HEK293 (cell line): ENCODE data around the gene ART1.

Source experiments
- CTCF ChIA-PET: fragments of 350-600 bp; formaldehyde crosslinking; extraction: SDS; loops from one replicate; lab custom pipeline; 2021; ENCODE audit warnings: antibody characterized with exemption; lab: Yijun Ruan, JAX
- POLR2A ChIA-PET: fragments of 300-600 bp; formaldehyde crosslinking; extraction: SDS; loops from one replicate; lab custom pipeline; 2020; ENCODE audit warnings: antibody characterized with exemption, inconsistent platforms; lab: Yijun Ruan, JAX
- H3K27ac ChIP-seq: fragments of 200-500 bp; sonication (Bioruptor generic); 2 replicates; pipeline ENCODE4 v1.5.1; 2014; ENCODE audit warnings: low read depth, low read length, control low read depth, inconsistent platforms; ENCODE audit errors: extremely low read depth
- H3K36me3 ChIP-seq, 2 experiments: fragments of 200-500 bp in 1 of 2; sonication (Bioruptor generic) in 1 of 2; 1 replicate in 1 of 2; 2 replicates in 1 of 2; pipeline ENCODE4 v1.5.1; 2014 to 2017; ENCODE audit warnings: inconsistent platforms in 2 of 2, low read length in 2 of 2; ENCODE audit not compliant: control insufficient read depth in 2 of 2, insufficient read depth in 1 of 2
- H3K4me1 ChIP-seq: fragments of 200-500 bp; sonication (Bioruptor generic); 2 replicates; pipeline ENCODE4 v1.5.1; 2014; ENCODE audit warnings: mild to moderate bottlenecking, low read length, inconsistent platforms; ENCODE audit not compliant: control insufficient read depth, insufficient read depth
- H3K4me3 ChIP-seq: 2 replicates; pipeline ENCODE4 v1.5.1; 2011; ENCODE audit warnings: low read depth, mild to moderate bottlenecking, control low read depth, low read length, moderate library complexity
- H3K9me3 ChIP-seq: fragments of 200-500 bp; sonication (Bioruptor generic); 2 replicates; pipeline ENCODE4 v1.5.1; 2014; ENCODE audit warnings: low read depth, low read length, inconsistent platforms; ENCODE audit not compliant: control insufficient read depth, insufficient read depth
- GLI2 ChIP-seq: fragments of 450-650 bp; formaldehyde crosslinking; IDR thresholded peaks from 2 replicates; pipeline ENCODE4; 2017; ENCODE audit warnings: missing biosample characterization, missing genetic modification characterization, low read depth, borderline replicate concordance
- KLF9 ChIP-seq: fragments of 450-650 bp; formaldehyde crosslinking; IDR thresholded peaks from 2 replicates; pipeline ENCODE4 v1.5.1; 2016; ENCODE audit warnings: missing biosample characterization, missing genetic modification characterization, low read depth
- SETDB1 ChIP-seq: IDR thresholded peaks from one replicate; pipeline ENCODE4 v1.6.1; 2017; ENCODE audit warnings: mild to moderate bottlenecking, low read length, moderate library complexity, mixed read lengths; ENCODE audit not compliant: insufficient read length
- TRIM28 ChIP-seq: IDR thresholded peaks from 2 replicates; pipeline ENCODE4 v1.6.1; 2011; ENCODE audit warnings: low read length, control low read depth, borderline replicate concordance
- ZNF146 ChIP-seq: fragments of 450-650 bp; formaldehyde crosslinking; IDR thresholded peaks from 2 replicates; pipeline ENCODE4 v1.5.1; 2016; ENCODE audit warnings: missing biosample characterization, missing genetic modification characterization
- ZNF16 ChIP-seq: fragments of 450-650 bp; formaldehyde crosslinking; IDR thresholded peaks from 2 replicates; pipeline ENCODE4 v1.5.1; 2016; ENCODE audit warnings: low read depth, missing biosample characterization, missing genetic modification characterization
- ZNF184 ChIP-seq: fragments of 450-650 bp; IDR thresholded peaks from 2 replicates; pipeline ENCODE4 v1.5.1; 2018; ENCODE audit warnings: missing biosample characterization, mild to moderate bottlenecking, missing genetic modification characterization
- ZNF266 ChIP-seq: fragments of 450-650 bp; formaldehyde crosslinking; IDR thresholded peaks from 2 replicates; pipeline ENCODE4 v1.5.1; 2016; ENCODE audit warnings: missing biosample characterization, missing genetic modification characterization, low read depth
- ZNF529 ChIP-seq: fragments of 450-650 bp; formaldehyde crosslinking; IDR thresholded peaks from 2 replicates; pipeline ENCODE4 v1.5.1; 2017; ENCODE audit warnings: missing genetic modification characterization, missing biosample characterization; ENCODE audit not compliant: insufficient replicate concordance
- ZNF558 ChIP-seq: fragments of 450-650 bp; formaldehyde crosslinking; IDR thresholded peaks from 2 replicates; pipeline ENCODE4 v1.5.1; 2016; ENCODE audit warnings: missing biosample characterization, missing genetic modification characterization
- ZNF600 ChIP-seq: fragments of 450-650 bp; formaldehyde crosslinking; IDR thresholded peaks from 2 replicates; pipeline ENCODE4 v1.5.1; 2016; ENCODE audit warnings: missing biosample characterization, missing genetic modification characterization
- ZNF664 ChIP-seq: fragments of 450-650 bp; formaldehyde crosslinking; IDR thresholded peaks from 2 replicates; pipeline ENCODE4 v1.5.1; 2016; ENCODE audit warnings: missing biosample characterization, missing genetic modification characterization
- ZNF701 ChIP-seq: fragments of 450-650 bp; formaldehyde crosslinking; IDR thresholded peaks from 2 replicates; pipeline ENCODE4 v1.5.1; 2016; ENCODE audit warnings: missing biosample characterization, missing genetic modification characterization
- ZNF785 ChIP-seq: fragments of 450-650 bp; formaldehyde crosslinking; IDR thresholded peaks from 2 replicates; pipeline ENCODE4 v1.5.1; 2016; ENCODE audit warnings: missing biosample characterization, missing genetic modification characterization
- ZNF792 ChIP-seq: fragments of 450-650 bp; formaldehyde crosslinking; IDR thresholded peaks from 2 replicates; pipeline ENCODE4 v1.5.1; 2016; ENCODE audit warnings: missing biosample characterization, missing genetic modification characterization
- ZNF830 ChIP-seq: fragments of 450-650 bp; IDR thresholded peaks from 2 replicates; pipeline ENCODE4 v1.5.0; 2018; ENCODE audit warnings: missing biosample characterization, missing genetic modification characterization, low read depth, mild to moderate bottlenecking, moderate library complexity
- ZSCAN30 ChIP-seq: fragments of 450-650 bp; IDR thresholded peaks from 2 replicates; pipeline ENCODE4 v1.5.1; 2018; ENCODE audit warnings: missing biosample characterization, mild to moderate bottlenecking, missing genetic modification characterization, moderate library complexity
- TF ChIP-seq, protein P1 (sequence below): fragments of 450-650 bp; formaldehyde crosslinking; IDR thresholded peaks from 2 replicates; pipeline ENCODE4 v1.5.1; 2016; ENCODE audit warnings: missing biosample characterization, missing genetic modification characterization
- TF ChIP-seq, protein P2 (sequence below): fragments of 450-650 bp; formaldehyde crosslinking; IDR thresholded peaks from 2 replicates; pipeline ENCODE4 v1.5.1; 2016; ENCODE audit warnings: missing biosample characterization, missing genetic modification characterization
- TF ChIP-seq, protein P3 (sequence below): fragments of 450-650 bp; formaldehyde crosslinking; IDR thresholded peaks from 2 replicates; pipeline ENCODE4 v1.5.1; 2016; ENCODE audit warnings: missing biosample characterization, missing genetic modification characterization
- TF ChIP-seq, protein P4 (sequence below): fragments of 450-650 bp; IDR thresholded peaks from 2 replicates; pipeline ENCODE4 v1.5.1; 2018; ENCODE audit warnings: missing biosample characterization, missing genetic modification characterization
- TF ChIP-seq, protein P5 (sequence below): fragments of 450-650 bp; formaldehyde crosslinking; IDR thresholded peaks from 2 replicates; pipeline ENCODE4 v1.5.1; 2016; ENCODE audit warnings: missing biosample characterization, missing genetic modification characterization

Gene ART1

DNA sequence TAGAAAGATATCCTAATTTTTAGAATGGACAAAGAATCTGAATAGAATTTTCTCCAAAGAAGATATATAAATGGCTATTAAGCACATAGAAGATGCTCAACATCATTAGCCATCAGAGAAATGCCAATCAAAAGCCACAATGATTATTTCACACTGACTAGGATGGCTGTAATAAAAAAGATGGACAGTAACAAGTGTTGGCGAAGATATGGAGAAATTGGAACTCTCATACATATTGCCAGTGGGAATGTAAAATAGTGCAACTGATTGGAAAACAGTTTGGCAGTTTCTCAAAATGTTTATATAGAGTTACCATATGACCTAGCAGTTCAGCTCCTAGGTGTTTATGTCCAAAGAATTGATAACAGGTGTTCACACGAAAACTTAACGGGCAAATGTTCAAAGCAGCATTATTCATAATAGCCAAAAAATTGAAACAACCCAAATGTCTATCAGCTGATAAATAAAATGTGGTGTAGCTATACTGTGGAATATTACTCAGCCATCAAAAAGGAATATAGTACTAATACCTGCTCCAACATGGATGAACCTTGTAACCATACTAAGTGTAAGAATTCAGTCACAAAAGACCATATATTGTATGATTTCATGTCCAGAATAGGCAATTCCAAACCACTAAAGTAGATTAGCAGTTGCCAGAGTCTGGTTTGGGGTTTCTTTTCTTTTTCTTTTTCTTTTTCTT, 32.8 kb upstream of the ART1 start:
- no peaks in the 10 kb centered on the region for H3K4me1 ChIP-seq
- ChIA-PET CTCF (interaction anchor here (0.9 kb wide), 1 partner anchor 30 kb away, joined by 3 read pairs; no protein-coding TSS in a partner anchor), POLR2A (no interaction called here)
- no peaks in the 10 kb centered on the region for H3K9me3 ChIP-seq
- no peak overlapping the region for H3K4me3 ChIP-seq
- no peak overlapping the region for H3K27ac ChIP-seq
- H3K36me3 ChIP-seq: no peaks in the 10 kb centered on the region
- TF ChIP-seq, protein P1, sequence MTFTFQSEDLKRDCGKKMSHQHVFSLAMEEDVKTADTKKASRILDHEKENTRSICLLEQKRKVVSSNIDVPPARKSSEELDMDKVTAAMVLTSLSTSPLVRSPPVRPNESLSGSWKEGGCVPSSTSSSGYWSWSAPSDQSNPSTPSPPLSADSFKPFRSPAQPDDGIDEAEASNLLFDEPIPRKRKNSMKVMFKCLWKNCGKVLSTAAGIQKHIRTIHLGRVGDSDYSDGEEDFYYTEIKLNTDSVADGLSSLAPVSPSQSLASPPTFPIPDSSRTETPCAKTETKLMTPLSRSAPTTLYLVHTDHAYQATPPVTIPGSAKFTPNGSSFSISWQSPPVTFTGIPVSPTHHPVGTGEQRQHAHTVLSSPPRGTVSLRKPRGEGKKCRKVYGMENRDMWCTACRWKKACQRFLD: no peak
- TF ChIP-seq ZNF664 (tag by site-specific recombination): 0 out of 2 replicates have a peak, but pooled peaks have one; percentile 44
- TF ChIP-seq, protein P2, sequence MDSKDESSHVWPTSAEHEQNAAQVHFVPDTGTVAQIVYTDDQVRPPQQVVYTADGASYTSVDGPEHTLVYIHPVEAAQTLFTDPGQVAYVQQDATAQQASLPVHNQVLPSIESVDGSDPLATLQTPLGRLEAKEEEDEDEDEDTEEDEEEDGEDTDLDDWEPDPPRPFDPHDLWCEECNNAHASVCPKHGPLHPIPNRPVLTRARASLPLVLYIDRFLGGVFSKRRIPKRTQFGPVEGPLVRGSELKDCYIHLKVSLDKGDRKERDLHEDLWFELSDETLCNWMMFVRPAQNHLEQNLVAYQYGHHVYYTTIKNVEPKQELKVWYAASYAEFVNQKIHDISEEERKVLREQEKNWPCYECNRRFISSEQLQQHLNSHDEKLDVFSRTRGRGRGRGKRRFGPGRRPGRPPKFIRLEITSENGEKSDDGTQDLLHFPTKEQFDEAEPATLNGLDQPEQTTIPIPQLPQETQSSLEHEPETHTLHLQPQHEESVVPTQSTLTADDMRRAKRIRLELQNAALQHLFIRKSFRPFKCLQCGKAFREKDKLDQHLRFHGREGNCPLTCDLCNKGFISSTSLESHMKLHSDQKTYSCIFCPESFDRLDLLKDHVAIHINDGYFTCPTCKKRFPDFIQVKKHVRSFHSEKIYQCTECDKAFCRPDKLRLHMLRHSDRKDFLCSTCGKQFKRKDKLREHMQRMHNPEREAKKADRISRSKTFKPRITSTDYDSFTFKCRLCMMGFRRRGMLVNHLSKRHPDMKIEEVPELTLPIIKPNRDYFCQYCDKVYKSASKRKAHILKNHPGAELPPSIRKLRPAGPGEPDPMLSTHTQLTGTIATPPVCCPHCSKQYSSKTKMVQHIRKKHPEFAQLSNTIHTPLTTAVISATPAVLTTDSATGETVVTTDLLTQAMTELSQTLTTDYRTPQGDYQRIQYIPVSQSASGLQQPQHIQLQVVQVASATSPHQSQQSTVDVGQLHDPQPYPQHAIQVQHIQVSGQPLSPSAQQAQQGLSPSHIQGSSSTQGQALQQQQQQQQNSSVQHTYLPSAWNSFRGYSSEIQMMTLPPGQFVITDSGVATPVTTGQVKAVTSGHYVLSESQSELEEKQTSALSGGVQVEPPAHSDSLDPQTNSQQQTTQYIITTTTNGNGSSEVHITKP: no peak
- no peak for TF ChIP-seq KLF9 (tag by site-specific recombination)
- no peak for TF ChIP-seq ZNF701 (tag by site-specific recombination)
- TF ChIP-seq ZNF830 (tag by site-specific recombination): no peak
- no peak for TF ChIP-seq ZNF792 (tag by site-specific recombination)
- no peak for TF ChIP-seq ZNF600 (tag by site-specific recombination)
- TF ChIP-seq, protein P3, sequence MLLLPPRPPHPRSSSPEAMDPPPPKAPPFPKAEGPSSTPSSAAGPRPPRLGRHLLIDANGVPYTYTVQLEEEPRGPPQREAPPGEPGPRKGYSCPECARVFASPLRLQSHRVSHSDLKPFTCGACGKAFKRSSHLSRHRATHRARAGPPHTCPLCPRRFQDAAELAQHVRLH (tag by site-specific recombination): peak; percentile 54; the same call in 1 of the 2 replicates
- TF ChIP-seq ZNF16 (tag by site-specific recombination): no peak
- peak; percentile 34 for TF ChIP-seq SETDB1
- peak; percentile 87 for TF ChIP-seq ZNF184
- no peak for TF ChIP-seq ZNF266
- TF ChIP-seq ZNF146 (tag by site-specific recombination): peak; percentile 93
- no peak for TF ChIP-seq ZNF558 (tag by site-specific recombination)
- 0 out of 2 replicates have a peak, but pooled peaks have one; percentile 16 for TF ChIP-seq TRIM28
- no peak for TF ChIP-seq ZNF529 (tag by site-specific recombination)
- TF ChIP-seq, protein P4, sequence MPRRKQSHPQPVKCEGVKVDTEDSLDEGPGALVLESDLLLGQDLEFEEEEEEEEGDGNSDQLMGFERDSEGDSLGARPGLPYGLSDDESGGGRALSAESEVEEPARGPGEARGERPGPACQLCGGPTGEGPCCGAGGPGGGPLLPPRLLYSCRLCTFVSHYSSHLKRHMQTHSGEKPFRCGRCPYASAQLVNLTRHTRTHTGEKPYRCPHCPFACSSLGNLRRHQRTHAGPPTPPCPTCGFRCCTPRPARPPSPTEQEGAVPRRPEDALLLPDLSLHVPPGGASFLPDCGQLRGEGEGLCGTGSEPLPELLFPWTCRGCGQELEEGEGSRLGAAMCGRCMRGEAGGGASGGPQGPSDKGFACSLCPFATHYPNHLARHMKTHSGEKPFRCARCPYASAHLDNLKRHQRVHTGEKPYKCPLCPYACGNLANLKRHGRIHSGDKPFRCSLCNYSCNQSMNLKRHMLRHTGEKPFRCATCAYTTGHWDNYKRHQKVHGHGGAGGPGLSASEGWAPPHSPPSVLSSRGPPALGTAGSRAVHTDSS (tag by site-specific recombination): no peak
- no peak for TF ChIP-seq ZNF785
- no peak for TF ChIP-seq ZSCAN30 (tag by site-specific recombination)
- TF ChIP-seq GLI2 (tag by site-specific recombination): no peak
- TF ChIP-seq, protein P5, sequence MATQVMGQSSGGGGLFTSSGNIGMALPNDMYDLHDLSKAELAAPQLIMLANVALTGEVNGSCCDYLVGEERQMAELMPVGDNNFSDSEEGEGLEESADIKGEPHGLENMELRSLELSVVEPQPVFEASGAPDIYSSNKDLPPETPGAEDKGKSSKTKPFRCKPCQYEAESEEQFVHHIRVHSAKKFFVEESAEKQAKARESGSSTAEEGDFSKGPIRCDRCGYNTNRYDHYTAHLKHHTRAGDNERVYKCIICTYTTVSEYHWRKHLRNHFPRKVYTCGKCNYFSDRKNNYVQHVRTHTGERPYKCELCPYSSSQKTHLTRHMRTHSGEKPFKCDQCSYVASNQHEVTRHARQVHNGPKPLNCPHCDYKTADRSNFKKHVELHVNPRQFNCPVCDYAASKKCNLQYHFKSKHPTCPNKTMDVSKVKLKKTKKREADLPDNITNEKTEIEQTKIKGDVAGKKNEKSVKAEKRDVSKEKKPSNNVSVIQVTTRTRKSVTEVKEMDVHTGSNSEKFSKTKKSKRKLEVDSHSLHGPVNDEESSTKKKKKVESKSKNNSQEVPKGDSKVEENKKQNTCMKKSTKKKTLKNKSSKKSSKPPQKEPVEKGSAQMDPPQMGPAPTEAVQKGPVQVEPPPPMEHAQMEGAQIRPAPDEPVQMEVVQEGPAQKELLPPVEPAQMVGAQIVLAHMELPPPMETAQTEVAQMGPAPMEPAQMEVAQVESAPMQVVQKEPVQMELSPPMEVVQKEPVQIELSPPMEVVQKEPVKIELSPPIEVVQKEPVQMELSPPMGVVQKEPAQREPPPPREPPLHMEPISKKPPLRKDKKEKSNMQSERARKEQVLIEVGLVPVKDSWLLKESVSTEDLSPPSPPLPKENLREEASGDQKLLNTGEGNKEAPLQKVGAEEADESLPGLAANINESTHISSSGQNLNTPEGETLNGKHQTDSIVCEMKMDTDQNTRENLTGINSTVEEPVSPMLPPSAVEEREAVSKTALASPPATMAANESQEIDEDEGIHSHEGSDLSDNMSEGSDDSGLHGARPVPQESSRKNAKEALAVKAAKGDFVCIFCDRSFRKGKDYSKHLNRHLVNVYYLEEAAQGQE (tag by site-specific recombination): no peak
